GM18870 (cell line): ENCODE measurements around the gene SPDYE4.

Experiments used
- ATAC-seq: cut with Tn5 transposase; IDR thresholded peaks from one replicate; pipeline ENCODE4 v1.9.1; 2021; ENCODE audit warnings: moderate library complexity; ENCODE audit not compliant: unreplicated experiment

The SPDYE4 gene

GRCh38 chr17:8785547-8786413 is 27.4 kb upstream of the SPDYE4 start:
- ATAC-seq, result no peak

GRCh38 chr17:8782176-8782575 is 23.8 kb upstream of the SPDYE4 start:
- no peak for ATAC-seq

- ATAC-seq, result no peak
Observed at GRCh38 chr17:8781776-8782175, 23.4 kb upstream of the SPDYE4 start.

- ATAC-seq, result no peak
Observed at GRCh38 chr17:8776881-8777280, 18.5 kb upstream of the SPDYE4 start.

DNA sequence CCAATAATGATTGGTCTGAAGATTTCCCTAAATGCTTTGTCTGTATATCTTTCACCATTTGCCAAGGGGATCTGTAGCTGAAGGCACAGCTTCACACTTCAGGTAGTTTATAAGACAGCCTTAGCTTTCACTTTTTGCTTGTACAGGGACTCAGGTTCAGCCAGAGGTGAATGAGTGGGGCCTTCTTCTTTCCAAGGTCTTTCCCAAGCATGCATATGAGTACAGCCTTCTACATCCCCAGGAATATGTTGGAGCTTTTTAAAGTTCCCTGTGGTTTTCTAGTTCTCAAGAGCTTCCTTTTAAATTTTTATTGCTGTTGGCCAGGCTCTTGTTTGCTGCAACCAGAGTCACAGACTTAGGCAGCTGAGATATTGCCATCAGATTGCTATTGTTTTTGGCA is 17.9 kb upstream of the SPDYE4 start:
- no peak for ATAC-seq

DNA sequence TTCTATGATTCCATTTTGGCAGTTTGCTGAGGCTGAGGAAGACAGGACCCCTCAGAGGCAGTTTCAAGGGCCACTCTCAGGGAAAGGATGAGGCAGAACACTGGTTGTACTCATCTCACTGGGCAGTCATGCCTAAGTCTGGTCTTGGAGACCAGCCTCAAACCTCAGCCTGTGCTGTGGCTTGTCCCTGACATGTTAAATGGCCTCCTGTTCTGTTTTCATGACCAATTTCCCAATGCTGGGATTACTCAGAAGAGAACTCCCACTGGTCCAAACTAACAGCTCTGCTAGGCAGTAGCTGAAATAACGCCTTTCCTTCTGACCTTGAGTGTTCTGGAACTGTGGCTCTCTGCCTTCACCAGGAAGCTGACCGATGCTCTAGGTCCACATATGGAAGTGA is 8.4 kb upstream of the SPDYE4 start:
- ATAC-seq, result no peak

- no peak for ATAC-seq
Observed at GRCh38 chr17:8762012-8762411, 3.7 kb upstream of the SPDYE4 start.

GRCh38 chr17:8757189-8757588 is 1.2 kb downstream of the SPDYE4 start:
- ATAC-seq, result no peak

- no peak for ATAC-seq
Observed at GRCh38 chr17:8755590-8756255, 2.6 kb downstream of the SPDYE4 start.

DNA sequence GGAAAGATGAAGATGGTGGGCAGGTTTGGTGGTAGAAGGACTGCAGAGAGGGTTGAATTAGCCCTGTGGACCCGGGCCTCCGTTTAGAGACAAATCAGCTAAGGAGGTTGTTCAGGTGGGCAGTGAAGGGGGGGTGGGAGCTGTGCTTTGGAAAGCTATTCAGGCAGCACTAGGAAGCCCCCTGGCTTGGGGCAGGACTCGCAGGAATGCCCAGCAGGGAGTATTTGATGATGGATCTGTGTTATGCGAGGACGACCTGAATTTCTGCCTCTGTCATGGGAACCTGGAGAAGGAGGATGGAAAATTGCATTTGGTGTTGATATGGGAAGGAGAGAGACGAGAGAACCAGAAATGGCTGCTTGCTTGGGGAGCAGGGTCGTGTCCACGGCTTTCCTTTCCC is 3.5 kb downstream of the SPDYE4 start:
- ATAC-seq, result no peak

- ATAC-seq, result no peak
Observed at GRCh38 chr17:8753976-8754440, 4.3 kb downstream of the SPDYE4 start.

- no peak for ATAC-seq
Observed at GRCh38 chr17:8753136-8753975, 5.0 kb downstream of the SPDYE4 start.

DNA sequence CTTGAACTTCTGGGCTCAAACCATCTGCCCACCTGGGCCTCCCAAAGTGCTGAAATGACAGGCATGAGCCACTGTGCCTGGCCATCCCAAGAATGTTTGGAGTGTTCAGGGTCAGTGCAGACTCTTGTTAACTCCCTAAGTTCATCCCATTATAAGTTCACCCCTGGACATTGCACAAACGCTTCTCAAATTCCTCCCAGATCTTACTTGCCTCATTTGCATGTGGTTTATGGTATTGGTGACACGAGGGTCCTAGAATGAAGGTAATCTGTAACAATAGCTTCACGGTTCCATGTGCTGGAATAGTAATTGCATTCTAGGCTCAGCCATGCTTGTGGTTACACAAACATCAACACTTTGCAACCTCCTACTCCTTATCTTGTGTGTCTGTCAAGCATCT is 8.7 kb downstream of the SPDYE4 start:
- no peak for ATAC-seq

- ATAC-seq, result no peak
Observed at GRCh38 chr17:8747742-8748141, 10.6 kb downstream of the SPDYE4 start.

DNA sequence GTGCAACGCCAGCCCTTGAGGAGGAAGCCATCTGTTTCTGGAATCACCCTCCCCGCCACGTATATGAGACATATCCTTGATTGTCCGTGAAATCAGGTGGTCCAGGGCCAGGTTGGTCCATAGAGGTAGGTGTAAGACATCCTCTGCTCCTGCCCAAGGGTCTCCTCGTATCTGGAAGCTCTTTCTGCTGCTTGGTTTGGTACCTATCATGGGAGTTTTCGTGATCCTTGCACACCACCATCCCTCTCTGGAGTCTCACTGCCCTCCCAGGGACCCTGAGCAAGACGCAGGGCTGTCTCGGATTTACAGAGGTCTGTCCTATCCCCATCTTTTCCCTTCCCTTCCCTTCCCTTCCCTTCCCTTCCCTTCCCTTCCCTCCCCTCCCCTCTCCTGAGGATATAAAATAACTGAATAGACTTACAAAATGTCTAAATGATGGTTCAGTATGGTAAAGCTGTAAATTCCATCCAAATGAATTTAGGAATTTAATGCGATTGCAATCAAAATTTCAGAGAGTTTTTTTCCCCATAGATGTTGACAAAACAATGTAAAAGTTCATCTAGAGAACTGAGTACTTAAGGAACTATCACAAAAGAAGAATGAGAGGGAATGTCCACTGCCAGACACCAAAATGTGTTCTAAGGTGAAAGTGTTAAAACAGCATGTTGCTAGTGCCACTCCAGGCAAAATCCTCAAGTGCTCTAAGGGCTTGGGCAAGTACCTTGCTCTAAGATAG is 11.7 kb downstream of the SPDYE4 start:
- no peak for ATAC-seq

- no peak for ATAC-seq
Observed at GRCh38 chr17:8745586-8746500, 12.5 kb downstream of the SPDYE4 start.

DNA sequence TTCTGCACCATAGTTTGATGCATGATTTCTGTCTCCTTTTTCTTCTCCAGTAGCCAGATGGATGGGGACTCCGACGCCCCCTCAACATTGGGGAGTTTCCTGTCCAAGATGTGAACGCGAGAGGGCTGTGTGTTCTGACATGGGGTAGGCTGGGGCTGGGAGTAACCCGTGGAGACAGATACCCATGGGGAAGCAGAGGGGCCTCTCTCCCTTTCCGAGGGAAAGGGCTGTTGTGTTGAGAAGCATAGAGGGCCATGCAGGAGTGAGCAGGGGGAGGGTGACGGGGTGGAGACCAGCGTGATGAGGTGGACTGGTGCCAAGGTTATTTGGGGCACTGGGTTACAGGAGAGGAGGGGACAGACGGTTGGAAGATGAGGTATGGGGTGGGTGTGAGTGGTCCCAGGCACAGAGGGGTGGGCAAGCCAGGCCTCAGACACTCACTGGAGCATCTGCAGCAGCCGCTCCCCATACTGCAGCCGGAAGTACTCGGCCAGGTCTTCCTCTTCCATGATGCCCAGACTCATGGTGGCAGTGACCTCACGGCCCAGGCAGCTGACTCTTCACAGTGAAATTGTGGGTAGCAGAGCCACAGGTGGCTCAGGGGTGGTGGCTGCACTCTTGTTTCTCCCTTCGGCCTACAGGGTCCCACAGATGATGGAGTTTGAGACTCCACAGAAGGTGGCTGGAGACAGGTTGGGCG is 14.1 kb downstream of the SPDYE4 start:
- no peak for ATAC-seq

- ATAC-seq, result no peak
Observed at GRCh38 chr17:8742819-8743218, 15.5 kb downstream of the SPDYE4 start.

DNA sequence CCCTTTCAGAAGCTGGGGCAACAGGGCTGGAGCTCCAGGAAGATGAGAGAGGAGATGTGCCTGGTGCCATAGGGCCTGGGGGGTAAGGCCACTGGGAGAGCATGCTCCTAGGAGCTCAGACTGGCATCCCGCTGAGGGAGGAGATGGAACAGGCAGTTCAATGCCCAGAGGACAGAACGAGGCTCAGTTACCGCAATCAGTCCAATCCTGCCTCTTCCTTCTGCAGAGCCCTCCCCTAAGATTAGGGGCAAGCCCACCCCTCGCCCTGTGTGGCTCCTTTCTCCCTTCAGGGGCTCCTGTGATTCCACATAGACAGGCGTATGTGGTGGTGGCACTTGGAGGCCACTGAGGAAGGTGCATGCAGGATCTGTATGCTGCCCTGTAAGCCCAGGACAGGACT is 16.1 kb downstream of the SPDYE4 start:
- no peak for ATAC-seq
